Osteoblast (primary cell): ENCODE results near the gene MUC5B. TPM values are rescaled to one million over a fixed set of nuclear protein-coding genes. Genes with fewer than 3 reads are reported as not detected.

ENCODE experiments used
- DNase-seq: peaks from one replicate; pipeline ENCODE4 v3.0.0; 2011; ENCODE audit warnings: low spot score, mixed read lengths; ENCODE audit not compliant: insufficient read length; ENCODE audit errors: missing footprints
- H2AFZ ChIP-seq: 2 replicates; pipeline ENCODE4 v1.6.0; 2011; ENCODE audit warnings: mild to moderate bottlenecking, low read length
- H3K27ac ChIP-seq: 2 replicates; pipeline ENCODE4 v1.5.1; 2011; ENCODE audit warnings: mild to moderate bottlenecking, low read depth, low read length, moderate library complexity
- H3K27me3 ChIP-seq: 2 replicates; pipeline ENCODE4 v1.6.0; 2012; ENCODE audit warnings: mild to moderate bottlenecking, control low read depth, inconsistent platforms, low read length, moderate library complexity; ENCODE audit not compliant: insufficient read depth
- H3K36me3 ChIP-seq: 2 replicates; pipeline ENCODE4 v1.5.1; 2011; ENCODE audit warnings: mild to moderate bottlenecking, low read length, control low read depth, moderate library complexity; ENCODE audit not compliant: insufficient read depth
- H3K4me1 ChIP-seq: 2 replicates; pipeline ENCODE4 v1.5.1; 2011; ENCODE audit warnings: mild to moderate bottlenecking, low read length, control low read depth, moderate library complexity; ENCODE audit not compliant: insufficient read depth
- H3K4me2 ChIP-seq: 2 replicates; pipeline ENCODE4 v1.6.0; 2011; ENCODE audit warnings: mild to moderate bottlenecking, low read length; ENCODE audit not compliant: insufficient read depth
- H3K4me3 ChIP-seq: fragments of 200-600 bp; sonication (generic); 3 replicates; pipeline ENCODE4 v1.5.1; 2012; ENCODE audit warnings: mild to moderate bottlenecking, low read length, inconsistent platforms; ENCODE audit not compliant: insufficient read depth
- H3K79me2 ChIP-seq: 2 replicates; pipeline ENCODE4 v1.6.0; 2012; ENCODE audit warnings: mild to moderate bottlenecking, low read length, control low read depth, inconsistent platforms; ENCODE audit not compliant: insufficient read depth
- H3K9me3 ChIP-seq: 2 replicates; pipeline ENCODE4 v1.5.1; 2011; ENCODE audit warnings: low read depth, low read length, control low read depth
- H4K20me1 ChIP-seq: 2 replicates; pipeline ENCODE4 v1.6.0; 2012; ENCODE audit warnings: mild to moderate bottlenecking, low read length, control low read depth; ENCODE audit not compliant: insufficient read depth
- CTCF ChIP-seq: IDR thresholded peaks from 2 replicates; pipeline ENCODE4 v1.5.1; 2011; ENCODE audit warnings: mild to moderate bottlenecking, low read depth, low read length, moderate library complexity; ENCODE audit errors: extremely low read depth
- total RNA-seq: library from RNA; depleted of rRNA; stranded (reverse); fragments of >200 nt; gene quantifications from 2 replicates; pipeline ENCODE4 v1.2.3, GENCODE V29; 2012

MUC5B gene
- total RNA-seq, 1 donor: not detected

GRCh38 chr11:1236316-1237127, 13.7 kb downstream of the MUC5B start:
- H3K9me3 ChIP-seq: no peaks in the 10 kb centered on the region
- DNase-seq: peak; percentile 88
- H3K27me3 ChIP-seq: no peaks in the 10 kb centered on the region
- H3K36me3 ChIP-seq: no peaks in the 10 kb centered on the region
- no peak overlapping the region for H3K27ac ChIP-seq
- no peak overlapping the region for H2AFZ ChIP-seq
- H3K4me2 ChIP-seq: no peak overlapping the region
- no peak for TF ChIP-seq CTCF
- H3K4me1 ChIP-seq: no peaks in the 10 kb centered on the region
- H3K79me2 ChIP-seq: no peaks in the 10 kb centered on the region
- no peaks in the 10 kb centered on the region for H4K20me1 ChIP-seq
- no peak overlapping the region for H3K4me3 ChIP-seq

- Histone ChIP-seq H2AFZ (no peak overlapping the region), H3K4me1 (no peaks in the 10 kb centered on the region), H3K36me3 (no peaks in the 10 kb centered on the region), H3K4me3 (no peak overlapping the region), H3K4me2 (no peak overlapping the region), H3K79me2 (no peaks in the 10 kb centered on the region), H3K27me3 (no peaks in the 10 kb centered on the region), H3K9me3 (no peaks in the 10 kb centered on the region), H4K20me1 (no peaks in the 10 kb centered on the region), H3K27ac (no peak overlapping the region)
- DNase-seq: peak; percentile 90
- TF ChIP-seq CTCF: no peak
Measured at GRCh38 chr11:1237128-1237580, 14.3 kb downstream of the MUC5B start.

DNA sequence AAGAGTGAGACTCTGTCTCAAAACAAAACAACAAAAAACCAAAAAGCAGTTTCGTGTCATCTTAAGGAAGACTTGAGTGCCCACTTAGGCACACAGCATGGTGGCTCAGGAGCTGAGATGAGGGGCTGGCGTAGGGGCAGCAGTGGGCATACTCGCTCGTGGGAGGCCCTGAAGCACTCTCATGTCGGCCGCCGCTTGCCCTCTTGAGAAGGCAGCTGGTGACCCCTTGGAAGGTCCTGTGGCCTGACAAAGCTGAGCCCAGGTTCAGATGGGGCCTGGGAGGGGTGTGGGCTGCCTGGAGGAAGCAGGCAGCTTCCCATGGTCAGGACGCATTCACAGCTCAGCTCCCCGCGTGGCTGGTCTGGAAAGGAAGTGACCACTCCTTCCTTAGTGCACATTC, 15.0 kb downstream of the MUC5B start:
- Histone ChIP-seq H4K20me1 (no peaks in the 10 kb centered on the region), H3K4me1 (no peaks in the 10 kb centered on the region), H3K27me3 (no peaks in the 10 kb centered on the region), H3K27ac (no peak overlapping the region), H3K36me3 (no peaks in the 10 kb centered on the region), H3K4me2 (no peak overlapping the region), H3K9me3 (no peaks in the 10 kb centered on the region), H3K79me2 (no peaks in the 10 kb centered on the region), H2AFZ (no peak overlapping the region), H3K4me3 (no peak overlapping the region)
- DNase-seq: peak; percentile 85
- TF ChIP-seq CTCF: no peak

DNA sequence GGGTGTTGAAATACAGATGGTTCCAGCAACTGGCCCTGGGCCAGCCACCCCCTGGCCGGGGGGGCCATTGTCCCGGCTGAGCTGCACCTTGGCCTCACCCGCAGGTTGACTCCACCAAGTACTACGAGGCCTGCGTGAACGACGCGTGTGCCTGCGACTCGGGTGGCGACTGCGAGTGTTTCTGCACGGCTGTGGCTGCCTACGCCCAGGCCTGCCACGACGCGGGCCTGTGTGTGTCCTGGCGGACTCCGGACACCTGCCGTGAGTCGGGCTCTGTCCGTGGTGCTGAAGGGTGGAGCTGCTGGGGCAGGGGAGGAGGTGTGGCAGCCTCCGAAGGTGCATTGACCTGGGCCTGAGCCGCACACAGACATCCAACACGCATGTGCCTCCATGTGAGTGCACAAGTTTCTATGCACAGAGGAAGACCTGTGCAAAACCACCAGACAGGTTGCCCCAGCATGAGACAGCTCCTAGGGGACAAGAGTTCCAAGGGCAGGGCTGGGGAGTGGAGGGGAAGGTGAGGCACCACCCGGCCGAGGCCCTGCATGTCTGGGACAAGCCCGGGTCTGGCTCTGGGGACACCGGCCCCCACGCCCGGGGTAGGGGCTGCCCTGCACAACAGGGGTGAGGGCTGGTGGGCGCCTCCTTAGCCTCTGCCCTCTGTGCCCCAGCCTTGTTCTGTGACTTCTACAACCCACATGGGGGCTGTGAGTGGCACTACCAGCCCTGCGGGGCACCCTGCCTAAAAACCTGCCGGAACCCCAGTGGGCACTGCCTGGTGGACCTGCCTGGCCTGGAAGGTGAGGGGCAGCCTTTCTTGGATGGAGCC, 16.1 kb downstream of the MUC5B start:
- no peaks in the 10 kb centered on the region for H3K4me1 ChIP-seq
- no peak overlapping the region for H2AFZ ChIP-seq
- no peak for TF ChIP-seq CTCF
- H3K4me2 ChIP-seq: no peak overlapping the region
- no peaks in the 10 kb centered on the region for H4K20me1 ChIP-seq
- no peaks in the 10 kb centered on the region for H3K79me2 ChIP-seq
- no peak overlapping the region for H3K27ac ChIP-seq
- no peak for DNase-seq
- H3K4me3 ChIP-seq: no peak overlapping the region
- H3K36me3 ChIP-seq: no peaks in the 10 kb centered on the region
- H3K27me3 ChIP-seq: no peaks in the 10 kb centered on the region
- H3K9me3 ChIP-seq: no peaks in the 10 kb centered on the region
